HEK293T (cell line): ENCODE data around the gene TBP.

Source experiments
- ARNT ChIP-seq: fragments of 450-650 bp; IDR thresholded peaks from 2 replicates; pipeline ENCODE4 v1.6.1; 2017; ENCODE audit warnings: mild to moderate bottlenecking
- BHLHE40 ChIP-seq: fragments of 450-650 bp; IDR thresholded peaks from 2 replicates; pipeline ENCODE4 v1.6.1; 2016; ENCODE audit warnings: mild to moderate bottlenecking, moderate library complexity, borderline replicate concordance
- CTBP1 ChIP-seq: fragments of 450-650 bp; IDR thresholded peaks from 2 replicates; pipeline ENCODE4 v1.6.1; 2016; ENCODE audit warnings: borderline replicate concordance
- ELF4 ChIP-seq: fragments of 450-650 bp; IDR thresholded peaks from 2 replicates; pipeline ENCODE4 v1.6.1; 2017; ENCODE audit warnings: antibody characterized with exemption
- FOXA1 ChIP-seq: fragments of 450-650 bp; IDR thresholded peaks from 2 replicates; pipeline ENCODE4 v1.6.1; 2016; ENCODE audit warnings: mild to moderate bottlenecking
- FOXK2 ChIP-seq: fragments of 450-650 bp; IDR thresholded peaks from 2 replicates; pipeline ENCODE4 v1.6.1; 2016; ENCODE audit warnings: mild to moderate bottlenecking
- FOXM1 ChIP-seq: fragments of 450-650 bp; IDR thresholded peaks from 2 replicates; pipeline ENCODE4 v1.6.1; 2017; ENCODE audit warnings: mild to moderate bottlenecking, borderline replicate concordance
- LEF1 ChIP-seq: fragments of 450-650 bp; IDR thresholded peaks from 2 replicates; pipeline ENCODE4 v1.6.1; 2017; ENCODE audit warnings: mild to moderate bottlenecking, borderline replicate concordance
- SP1 ChIP-seq: fragments of 450-650 bp; IDR thresholded peaks from 2 replicates; pipeline ENCODE4 v1.6.1; 2017
- SUZ12 ChIP-seq: fragments of 450-650 bp; IDR thresholded peaks from 2 replicates; pipeline ENCODE4 v1.6.1; 2016; ENCODE audit warnings: mild to moderate bottlenecking
- ZNF384 ChIP-seq: fragments of 450-650 bp; IDR thresholded peaks from 2 replicates; pipeline ENCODE4 v1.6.1; 2016

DNA sequence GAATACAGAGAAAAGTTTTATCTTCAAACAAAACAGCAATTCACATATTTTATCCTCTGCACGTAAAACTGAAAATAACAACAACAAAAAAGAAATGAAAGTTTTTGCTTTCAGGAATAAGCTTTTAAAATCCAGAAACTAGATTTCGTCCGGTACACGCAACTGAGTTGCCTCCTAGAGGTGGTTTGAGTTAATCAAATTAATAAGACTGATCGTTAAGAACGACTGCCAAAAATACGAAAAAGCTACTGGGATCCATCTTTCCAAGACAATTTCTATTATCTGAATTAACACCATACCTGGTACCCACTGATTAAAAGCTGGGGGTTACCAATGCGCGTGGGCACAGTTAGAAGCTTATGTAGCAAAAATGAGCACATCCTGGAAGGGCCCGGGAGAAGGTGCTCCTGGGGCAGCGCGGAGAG, 29.6 kb downstream of the TBP start:
- TF ChIP-seq SP1 (no peak), ZNF384 (no peak), SUZ12 (no peak), FOXM1 (no peak), CTBP1 (no peak), FOXA1 (no peak), ARNT (no peak), BHLHE40 (no peak), ELF4 (no peak), FOXK2 (no peak), LEF1 (no peak)
